HG03439 (cell line): Measurements from ENCODE around the gene ZNF486.
"Not testable (repeated sequence)": the region's sequence is repeated elsewhere in the genome, so short reads cannot be mapped to it uniquely, and the experiment has no call there.

ENCODE experiments used
- ATAC-seq: cut with Tn5 transposase; IDR thresholded peaks from one replicate; pipeline ENCODE4 v1.9.1; 2021; ENCODE audit warnings: mild to moderate bottlenecking, moderate library complexity; ENCODE audit not compliant: unreplicated experiment

The ZNF486 gene

GRCh38 chr19:20167020-20167644, at the start of gene ZNF486:
ZNF486 (plus strand) TSS chr19:20167214; CDS start chr19:20167331, 117 bp downstream.
- ATAC-seq: peak; percentile 71

- ATAC-seq: not testable (repeated sequence)
Observed at GRCh38 chr19:20118064-20118839, 48.8 kb upstream of the ZNF486 start.

GRCh38 chr19:20124879-20125278, 42.1 kb upstream of the ZNF486 start:
- ATAC-seq: no peak

GRCh38 chr19:20132933-20133332, 34.1 kb upstream of the ZNF486 start:
- ATAC-seq: not testable (repeated sequence)

- ATAC-seq: not testable (repeated sequence)
Observed at GRCh38 chr19:20137714-20138113, 29.3 kb upstream of the ZNF486 start.

- ATAC-seq: no peak
Observed at GRCh38 chr19:20151617-20152145, 15.3 kb upstream of the ZNF486 start.

- not testable (repeated sequence) for ATAC-seq
Observed at GRCh38 chr19:20152506-20152905, 14.5 kb upstream of the ZNF486 start.

- no peak for ATAC-seq
Observed at GRCh38 chr19:20153281-20153680, 13.7 kb upstream of the ZNF486 start.

GRCh38 chr19:20154636-20155035, 12.4 kb upstream of the ZNF486 start:
- ATAC-seq: no peak

- ATAC-seq: no peak
Observed at GRCh38 chr19:20162821-20163220, 4.2 kb upstream of the ZNF486 start.

GRCh38 chr19:20164456-20164855, 2.6 kb upstream of the ZNF486 start:
- ATAC-seq: no peak

- no peak for ATAC-seq
Observed at GRCh38 chr19:20165971-20166592, 932 bp upstream of the ZNF486 start.

GRCh38 chr19:20167651-20168122, 673 bp downstream of the ZNF486 start:
- no peak for ATAC-seq

- no peak for ATAC-seq
Observed at GRCh38 chr19:20171285-20171684, 4.3 kb downstream of the ZNF486 start.

GRCh38 chr19:20175848-20176247, 8.8 kb downstream of the ZNF486 start:
- not testable (repeated sequence) for ATAC-seq

- not testable (repeated sequence) for ATAC-seq
Observed at GRCh38 chr19:20179956-20180355, 12.9 kb downstream of the ZNF486 start.

- no peak for ATAC-seq
Observed at GRCh38 chr19:20182222-20182785, 15.3 kb downstream of the ZNF486 start.

GRCh38 chr19:20186174-20186573, 19.2 kb downstream of the ZNF486 start:
- no peak for ATAC-seq

- no peak for ATAC-seq
Observed at GRCh38 chr19:20197747-20198146, 30.7 kb downstream of the ZNF486 start.

GRCh38 chr19:20209051-20209450, 42.0 kb downstream of the ZNF486 start:
- no peak for ATAC-seq

- not testable (repeated sequence) for ATAC-seq
Observed at GRCh38 chr19:20214366-20214765, 47.4 kb downstream of the ZNF486 start.
